Nephron (organoid): ENCODE data around the gene TRPM6.
A peak's percentile ranks its signal among the peaks of the same experiment; 100 is the strongest.

ENCODE experiments used
- H3K27ac Mint-ChIP-seq, 3 experiments: 2 replicates each; pipeline ENCODE4 v1.8.0; 2020; ENCODE audit warnings: mixed read lengths in 3 of 3, mild to moderate bottlenecking in 2 of 3, moderate library complexity in 1 of 3
- H3K27me3 Mint-ChIP-seq: 2 replicates; pipeline ENCODE4 v1.8.0; 2021; ENCODE audit warnings: low read depth, mild to moderate bottlenecking, moderate library complexity, mixed read lengths
- H3K36me3 Mint-ChIP-seq: 2 replicates; pipeline ENCODE4 v1.8.0; 2020; ENCODE audit warnings: low read depth, mixed read lengths
- H3K4me1 Mint-ChIP-seq: 2 replicates; pipeline ENCODE4 v1.8.0; 2020; ENCODE audit warnings: mixed read lengths
- H3K4me3 Mint-ChIP-seq, 3 experiments: 2 replicates each; pipeline ENCODE4 v1.8.0; 2020; ENCODE audit warnings: mild to moderate bottlenecking in 3 of 3, mixed read lengths in 3 of 3, moderate library complexity in 2 of 3
- H3K9me3 Mint-ChIP-seq: 2 replicates; pipeline ENCODE4 v1.8.0; 2020; ENCODE audit warnings: mixed read lengths
- CTCF ChIP-seq, 3 experiments: fragments of 200-600 bp; sonication (generic); IDR thresholded peaks; one replicate each; pipeline ENCODE4 v1.5.0; 2021; ENCODE audit warnings: antibody characterized with exemption in 3 of 3; ENCODE audit not compliant: unreplicated experiment in 3 of 3

The TRPM6 gene

GRCh38 chr9:74748966-74749365 is 138.8 kb downstream of the TRPM6 start:
- Mint-ChIP-seq H3K36me3 (no peaks in the 10 kb centered on the region), H3K27me3 (peaks cover 11% of the 10 kb centered on the region), H3K4me1 (no peaks in the 10 kb centered on the region), H3K9me3 (no peaks in the 10 kb centered on the region), H3K27ac (no peak overlapping the region), H3K4me3 (no peak overlapping the region)
- TF ChIP-seq CTCF (IDR thresholded peaks at IDR 0.05; ENCODE audit: unreplicated experiment in 3 of 3): no peak

- Mint-ChIP-seq H3K9me3 (no peaks in the 10 kb centered on the region), H3K4me3 (no peak overlapping the region), H3K36me3 (no peaks in the 10 kb centered on the region), H3K4me1 (no peaks in the 10 kb centered on the region), H3K27me3 (peaks cover 19% of the 10 kb centered on the region), H3K27ac (no peak overlapping the region)
- peak; percentile 80 to 84 (median 83) for TF ChIP-seq CTCF (IDR thresholded peaks at IDR 0.05; ENCODE audit: unreplicated experiment in 3 of 3)
Measured at GRCh38 chr9:74742792-74743730, 144.7 kb downstream of the TRPM6 start.

GRCh38 chr9:74742191-74742790 is 145.4 kb downstream of the TRPM6 start:
- no peaks in the 10 kb centered on the region for H3K9me3 Mint-ChIP-seq
- no peaks in the 10 kb centered on the region for H3K4me1 Mint-ChIP-seq

GRCh38 chr9:74736646-74737045 is 151.1 kb downstream of the TRPM6 start:
- Mint-ChIP-seq H3K4me1 (no peaks in the 10 kb centered on the region), H3K36me3 (no peaks in the 10 kb centered on the region), H3K27ac (no peak overlapping the region)

More at GRCh38 chr9:74742191-74742790, 145.4 kb downstream of the TRPM6 start:
- no peak overlapping the region for H3K27ac Mint-ChIP-seq
- no peak overlapping the region for H3K4me3 Mint-ChIP-seq
- H3K36me3 Mint-ChIP-seq: no peaks in the 10 kb centered on the region
- H3K27me3 Mint-ChIP-seq: peaks cover 19% of the 10 kb centered on the region
- TF ChIP-seq CTCF (IDR thresholded peaks at IDR 0.05; ENCODE audit: unreplicated experiment in 3 of 3): no peak

GRCh38 chr9:74735761-74736160 is 152.0 kb downstream of the TRPM6 start:
- TF ChIP-seq CTCF (IDR thresholded peaks at IDR 0.05; ENCODE audit: unreplicated experiment in 3 of 3): no peak

More at GRCh38 chr9:74736646-74737045, 151.1 kb downstream of the TRPM6 start:
- no peaks in the 10 kb centered on the region for H3K9me3 Mint-ChIP-seq
- H3K4me3 Mint-ChIP-seq: no peak overlapping the region
- TF ChIP-seq CTCF (IDR thresholded peaks at IDR 0.05; ENCODE audit: unreplicated experiment in 3 of 3): no peak
- peaks cover 17% of the 10 kb centered on the region for H3K27me3 Mint-ChIP-seq

More at GRCh38 chr9:74735761-74736160, 152.0 kb downstream of the TRPM6 start:
- Mint-ChIP-seq H3K27ac (no peak overlapping the region), H3K4me3 (no peak overlapping the region), H3K9me3 (no peaks in the 10 kb centered on the region), H3K27me3 (peaks cover 14% of the 10 kb centered on the region), H3K36me3 (no peaks in the 10 kb centered on the region), H3K4me1 (no peaks in the 10 kb centered on the region)
